MM.1S (cell line): ENCODE data around the gene KRTAP12-1.

Experiments
- DNase-seq: peaks from one replicate; pipeline ENCODE4 v3.0.0-alpha.2; 2015
- H2AFZ ChIP-seq: fragments of 300-600 bp; sonication (generic); 2 replicates; pipeline ENCODE4 v1.6.0; 2016; ENCODE audit warnings: antibody characterized with exemption, low read length
- H3F3A ChIP-seq: fragments of 300-600 bp; sonication (generic); 2 replicates; pipeline ENCODE4 v1.6.1; 2016; ENCODE audit warnings: mild to moderate bottlenecking, antibody characterized with exemption, low read length, moderate library complexity, mixed read lengths; ENCODE audit not compliant: insufficient read depth
- H3K27ac ChIP-seq: fragments of 300-600 bp; sonication (generic); 2 replicates; pipeline ENCODE4 v1.5.1; 2016; ENCODE audit warnings: mild to moderate bottlenecking, low read length
- H3K27me3 ChIP-seq: fragments of 300-600 bp; sonication (generic); replicated peaks from 2 replicates; pipeline ENCODE4 v1.6.0; 2016; ENCODE audit warnings: low read length; ENCODE audit not compliant: insufficient read depth
- H3K36me3 ChIP-seq: fragments of 300-600 bp; sonication (generic); replicated peaks from 2 replicates; pipeline ENCODE4 v1.6.1; 2016; ENCODE audit warnings: mild to moderate bottlenecking, low read length, mixed read lengths; ENCODE audit not compliant: insufficient read depth
- H3K4me1 ChIP-seq: fragments of 300-600 bp; sonication (generic); 2 replicates; pipeline ENCODE4 v1.6.1; 2016; ENCODE audit warnings: low read length, mixed read lengths
- H3K4me2 ChIP-seq: fragments of 300-600 bp; sonication (generic); 2 replicates; pipeline ENCODE4 v1.6.0; 2016; ENCODE audit warnings: low read depth, low read length
- H3K4me3 ChIP-seq: fragments of 300-600 bp; sonication (generic); 2 replicates; pipeline ENCODE4 v1.5.1; 2016; ENCODE audit warnings: low read length, mixed read lengths
- H3K79me2 ChIP-seq: fragments of 300-600 bp; sonication (generic); 2 replicates; pipeline ENCODE4 v1.6.1; 2016; ENCODE audit warnings: mixed run types, low read length, mixed read lengths
- H3K9ac ChIP-seq: fragments of 300-600 bp; sonication (generic); 2 replicates; pipeline ENCODE4 v1.6.1; 2016; ENCODE audit warnings: low read length, mixed read lengths
- H3K9me2 ChIP-seq: fragments of 300-600 bp; sonication (generic); replicated peaks from 2 replicates; pipeline ENCODE4 v1.6.1; 2016; ENCODE audit warnings: mild to moderate bottlenecking, low read length, mixed read lengths; ENCODE audit not compliant: insufficient read depth
- H3K9me3 ChIP-seq: fragments of 300-600 bp; sonication (generic); replicated peaks from 2 replicates; pipeline ENCODE4 v1.6.1; 2016; ENCODE audit warnings: mild to moderate bottlenecking, low read length, mixed read lengths; ENCODE audit not compliant: insufficient read depth
- H4K20me1 ChIP-seq: fragments of 300-600 bp; sonication (generic); 2 replicates; pipeline ENCODE4 v1.6.1; 2016; ENCODE audit warnings: mild to moderate bottlenecking, low read length, moderate library complexity, mixed read lengths; ENCODE audit not compliant: insufficient read depth
- EZH2 ChIP-seq: fragments of 300-600 bp; sonication (generic); optimal IDR thresholded peaks from 2 replicates; pipeline ENCODE3; 2017; ENCODE audit warnings: low read depth, mild to moderate bottlenecking, antibody characterized with exemption, low read length, mixed read lengths
- EZH2phosphoT487 ChIP-seq: fragments of 300-600 bp; sonication (generic); IDR thresholded peaks from 2 replicates; pipeline ENCODE4 v1.6.1; 2018; ENCODE audit warnings: antibody characterized with exemption, low read length
- TF ChIP-seq, protein P1 (sequence below): fragments of 300-600 bp; sonication (generic); IDR thresholded peaks from 2 replicates; pipeline ENCODE4 v1.5.1; 2016; ENCODE audit warnings: antibody characterized with exemption, low read length, mixed read lengths

KRTAP12-1 gene

DNA sequence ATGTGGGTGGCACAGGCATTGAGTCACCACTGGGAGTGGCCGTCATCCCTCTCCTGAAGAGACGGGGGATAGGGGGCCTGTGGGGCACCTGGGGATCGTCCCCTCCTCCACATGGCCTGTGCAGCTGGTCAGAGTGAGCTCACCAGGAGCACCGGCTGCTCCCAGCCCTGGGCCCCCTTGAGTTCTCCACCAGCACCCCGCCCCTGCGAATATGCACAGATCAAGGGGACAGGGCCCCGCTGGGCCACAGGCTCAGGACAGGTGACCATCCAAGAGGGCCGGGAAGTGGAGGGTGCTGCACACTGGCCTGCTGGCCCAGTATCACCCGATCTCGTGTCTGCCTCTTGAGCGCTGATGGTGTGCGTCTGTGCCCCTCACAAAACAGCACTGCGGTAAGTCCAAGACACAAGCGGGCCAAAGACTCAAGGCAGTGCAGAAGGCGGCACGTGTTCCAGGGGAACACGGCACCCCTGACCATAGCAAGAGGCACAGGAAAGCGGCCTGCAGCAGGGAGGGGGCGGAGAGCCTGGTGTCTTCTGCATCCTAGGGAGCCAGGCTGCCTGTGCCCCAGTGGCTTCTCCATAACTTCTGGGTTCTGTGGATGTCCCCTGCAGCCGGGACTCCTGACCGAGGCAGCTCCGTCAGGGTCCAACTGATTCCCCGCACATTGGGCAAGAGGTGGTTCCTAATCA is 47.5 kb upstream of the KRTAP12-1 start:
- H3K4me2 ChIP-seq: no peak overlapping the region
- H3K9ac ChIP-seq: no peak overlapping the region
- no peaks in the 10 kb centered on the region for H3K4me1 ChIP-seq
- no peak for TF ChIP-seq EZH2
- TF ChIP-seq, protein P1, sequence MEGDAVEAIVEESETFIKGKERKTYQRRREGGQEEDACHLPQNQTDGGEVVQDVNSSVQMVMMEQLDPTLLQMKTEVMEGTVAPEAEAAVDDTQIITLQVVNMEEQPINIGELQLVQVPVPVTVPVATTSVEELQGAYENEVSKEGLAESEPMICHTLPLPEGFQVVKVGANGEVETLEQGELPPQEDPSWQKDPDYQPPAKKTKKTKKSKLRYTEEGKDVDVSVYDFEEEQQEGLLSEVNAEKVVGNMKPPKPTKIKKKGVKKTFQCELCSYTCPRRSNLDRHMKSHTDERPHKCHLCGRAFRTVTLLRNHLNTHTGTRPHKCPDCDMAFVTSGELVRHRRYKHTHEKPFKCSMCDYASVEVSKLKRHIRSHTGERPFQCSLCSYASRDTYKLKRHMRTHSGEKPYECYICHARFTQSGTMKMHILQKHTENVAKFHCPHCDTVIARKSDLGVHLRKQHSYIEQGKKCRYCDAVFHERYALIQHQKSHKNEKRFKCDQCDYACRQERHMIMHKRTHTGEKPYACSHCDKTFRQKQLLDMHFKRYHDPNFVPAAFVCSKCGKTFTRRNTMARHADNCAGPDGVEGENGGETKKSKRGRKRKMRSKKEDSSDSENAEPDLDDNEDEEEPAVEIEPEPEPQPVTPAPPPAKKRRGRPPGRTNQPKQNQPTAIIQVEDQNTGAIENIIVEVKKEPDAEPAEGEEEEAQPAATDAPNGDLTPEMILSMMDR: no peak
- TF ChIP-seq EZH2phosphoT487: no peak
- no peak overlapping the region for H2AFZ ChIP-seq
- no peaks in the 10 kb centered on the region for H3F3A ChIP-seq
- no peaks in the 10 kb centered on the region for H3K79me2 ChIP-seq
- no peaks in the 10 kb centered on the region for H4K20me1 ChIP-seq
- H3K27me3 ChIP-seq: peaks cover 99% of the 10 kb centered on the region
- DNase-seq: no peak
- H3K27ac ChIP-seq: no peak overlapping the region
- no peaks in the 10 kb centered on the region for H3K9me3 ChIP-seq
- H3K4me3 ChIP-seq: no peak overlapping the region
- H3K9me2 ChIP-seq: no peaks in the 10 kb centered on the region
- H3K36me3 ChIP-seq: no peaks in the 10 kb centered on the region

DNA sequence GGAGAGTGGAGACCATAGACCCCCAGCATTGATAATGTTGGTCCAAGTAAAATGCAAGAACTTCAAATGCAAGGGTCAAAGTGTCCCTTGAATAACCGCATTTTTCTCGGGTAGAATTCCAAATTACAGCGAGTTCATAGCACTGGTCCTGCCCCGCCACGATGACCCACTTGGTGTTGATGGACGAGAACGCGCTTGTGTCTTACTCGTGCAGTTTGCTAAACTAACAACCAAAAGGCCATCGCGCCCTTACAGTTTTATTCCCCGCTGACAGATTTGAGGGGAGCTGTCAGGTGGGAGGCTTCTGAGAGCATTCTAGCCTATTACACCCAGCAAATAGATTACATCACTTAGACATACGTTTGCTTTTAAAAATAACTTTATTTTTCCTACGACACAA is 46.8 kb upstream of the KRTAP12-1 start:
- DNase-seq: no peak
- Histone ChIP-seq H3K79me2 (no peaks in the 10 kb centered on the region), H3K27me3 (peaks cover 100% of the 10 kb centered on the region), H3K9me3 (no peaks in the 10 kb centered on the region), H3K36me3 (no peaks in the 10 kb centered on the region), H3K9me2 (no peaks in the 10 kb centered on the region), H3K27ac (no peak overlapping the region), H2AFZ (no peak overlapping the region), H4K20me1 (no peaks in the 10 kb centered on the region), H3K4me2 (no peak overlapping the region), H3F3A (no peaks in the 10 kb centered on the region), H3K9ac (no peak overlapping the region), H3K4me3 (no peak overlapping the region), H3K4me1 (no peaks in the 10 kb centered on the region)
- TF ChIP-seq EZH2phosphoT487: no peak

DNA sequence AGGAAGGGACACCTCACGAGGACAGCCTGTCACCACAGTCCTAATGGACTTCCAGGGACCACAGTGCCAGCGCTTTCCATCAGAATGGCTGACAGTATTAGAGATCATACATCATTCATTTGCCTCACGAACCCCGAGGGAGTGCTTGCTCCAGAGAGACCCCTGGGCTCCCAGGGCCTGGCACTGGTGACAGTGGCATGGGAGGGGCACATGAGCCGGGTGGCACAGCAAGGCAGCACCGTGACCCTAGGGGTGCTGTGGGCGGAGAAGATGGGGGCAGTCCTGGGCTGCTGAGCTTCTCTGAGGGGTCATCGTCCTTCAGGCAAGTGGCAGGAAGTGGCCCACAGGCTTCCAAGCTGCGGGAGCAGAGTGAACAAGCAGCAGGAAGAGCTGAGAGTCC is 45.8 kb upstream of the KRTAP12-1 start:
- no peaks in the 10 kb centered on the region for H3K79me2 ChIP-seq
- TF ChIP-seq, protein P1: no peak
- TF ChIP-seq EZH2: no peak
- no peak for TF ChIP-seq EZH2phosphoT487
- no peaks in the 10 kb centered on the region for H3F3A ChIP-seq
- no peaks in the 10 kb centered on the region for H3K36me3 ChIP-seq
- no peaks in the 10 kb centered on the region for H3K9me3 ChIP-seq
- peaks cover 100% of the 10 kb centered on the region for H3K27me3 ChIP-seq
- no peak overlapping the region for H2AFZ ChIP-seq
- H3K9ac ChIP-seq: no peak overlapping the region
- H4K20me1 ChIP-seq: no peaks in the 10 kb centered on the region
- H3K27ac ChIP-seq: no peak overlapping the region
- H3K4me3 ChIP-seq: no peak overlapping the region
- no peak for DNase-seq
- H3K9me2 ChIP-seq: no peaks in the 10 kb centered on the region
- H3K4me1 ChIP-seq: no peaks in the 10 kb centered on the region
- no peak overlapping the region for H3K4me2 ChIP-seq

DNA sequence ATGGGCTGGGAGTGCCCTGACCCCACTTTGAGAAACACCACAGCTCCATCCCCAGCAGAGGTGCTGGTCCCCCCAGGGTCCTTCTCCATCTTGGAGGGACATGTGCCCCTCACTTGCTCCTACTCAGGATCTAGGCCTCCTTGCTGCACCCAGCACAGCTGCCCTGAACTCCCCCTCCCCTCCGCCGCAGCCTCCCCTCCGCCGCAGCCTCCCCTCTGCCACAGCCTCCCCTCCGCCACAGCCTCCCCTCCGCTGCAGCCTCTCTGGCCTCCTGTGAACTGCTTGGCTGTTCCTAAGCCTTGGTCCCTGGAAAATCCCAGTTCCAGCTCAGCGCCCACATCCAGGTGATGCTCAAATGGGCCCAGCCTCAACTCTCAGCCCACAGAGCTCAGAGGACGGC is 45.4 kb upstream of the KRTAP12-1 start:
- no peak overlapping the region for H3K9ac ChIP-seq
- no peaks in the 10 kb centered on the region for H3K79me2 ChIP-seq
- no peak overlapping the region for H3K4me2 ChIP-seq
- no peak for DNase-seq
- H4K20me1 ChIP-seq: no peaks in the 10 kb centered on the region
- no peaks in the 10 kb centered on the region for H3K9me2 ChIP-seq
- H3K4me3 ChIP-seq: no peak overlapping the region
- no peak overlapping the region for H3K27ac ChIP-seq
- H2AFZ ChIP-seq: no peak overlapping the region
- peaks cover 100% of the 10 kb centered on the region for H3K27me3 ChIP-seq
- no peak for TF ChIP-seq EZH2phosphoT487
- TF ChIP-seq, protein P1: no peak
- TF ChIP-seq EZH2: no peak
- no peaks in the 10 kb centered on the region for H3K36me3 ChIP-seq
- no peaks in the 10 kb centered on the region for H3F3A ChIP-seq
- no peaks in the 10 kb centered on the region for H3K9me3 ChIP-seq
- no peaks in the 10 kb centered on the region for H3K4me1 ChIP-seq
